Activated CD4-positive, alpha-beta T cell treated with anti-CD3 and anti-CD28 coated beads, Interleukin-2, amount 50 U/mL, for 48 hours (primary cell): ENCODE measurements around the gene LTB4R2.
A peak's percentile ranks its signal among the peaks of the same experiment; 100 is the strongest.

Experiments
- DNase-seq, 2 experiments: peaks; one replicate each; pipeline ENCODE4 v3.0.0-alpha.2; 2020

The LTB4R2 gene, protein sequence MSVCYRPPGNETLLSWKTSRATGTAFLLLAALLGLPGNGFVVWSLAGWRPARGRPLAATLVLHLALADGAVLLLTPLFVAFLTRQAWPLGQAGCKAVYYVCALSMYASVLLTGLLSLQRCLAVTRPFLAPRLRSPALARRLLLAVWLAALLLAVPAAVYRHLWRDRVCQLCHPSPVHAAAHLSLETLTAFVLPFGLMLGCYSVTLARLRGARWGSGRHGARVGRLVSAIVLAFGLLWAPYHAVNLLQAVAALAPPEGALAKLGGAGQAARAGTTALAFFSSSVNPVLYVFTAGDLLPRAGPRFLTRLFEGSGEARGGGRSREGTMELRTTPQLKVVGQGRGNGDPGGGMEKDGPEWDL

DNA sequence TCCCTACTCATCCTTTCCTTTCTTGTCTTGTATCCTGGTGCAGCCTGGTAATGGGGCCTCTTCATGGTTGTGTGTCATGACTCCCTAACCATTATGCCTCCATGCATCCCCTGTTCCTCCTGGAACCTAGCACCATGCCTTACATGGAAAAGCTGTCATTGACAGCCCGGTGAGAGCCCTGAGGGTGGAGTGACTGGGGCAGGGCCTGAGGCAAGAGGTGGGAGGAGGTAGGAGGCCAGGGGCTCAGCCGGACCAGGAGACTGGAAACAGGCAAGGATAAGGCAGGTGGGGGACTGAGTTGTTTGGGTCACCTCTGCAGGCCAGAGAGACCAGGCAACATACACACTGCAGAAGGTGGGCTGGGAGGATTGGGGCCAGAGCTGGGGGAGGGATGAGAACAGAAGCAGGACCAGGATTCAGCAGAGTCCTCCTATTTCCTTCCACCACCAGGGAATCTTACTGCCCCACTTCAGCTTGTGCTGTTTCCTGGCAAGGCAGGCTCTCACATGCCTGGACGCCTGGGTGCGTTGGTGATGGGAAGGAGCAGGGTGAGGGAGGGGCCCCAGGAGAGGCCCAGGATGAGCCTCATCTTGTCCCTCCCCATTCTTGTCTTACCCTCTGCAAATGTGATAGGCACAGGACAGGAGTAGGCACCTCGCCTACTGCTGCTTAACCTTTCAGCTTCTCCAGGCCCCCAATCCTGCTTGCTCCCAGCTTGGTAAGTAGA lies at the start of gene LTB4R2:
TSS of gene LTB4R2 (plus strand) at position 603 of the 727 bp plus-strand sequence. CDS start 525 bp downstream, outside the sequence.
- DNase-seq: no peak

DNA sequence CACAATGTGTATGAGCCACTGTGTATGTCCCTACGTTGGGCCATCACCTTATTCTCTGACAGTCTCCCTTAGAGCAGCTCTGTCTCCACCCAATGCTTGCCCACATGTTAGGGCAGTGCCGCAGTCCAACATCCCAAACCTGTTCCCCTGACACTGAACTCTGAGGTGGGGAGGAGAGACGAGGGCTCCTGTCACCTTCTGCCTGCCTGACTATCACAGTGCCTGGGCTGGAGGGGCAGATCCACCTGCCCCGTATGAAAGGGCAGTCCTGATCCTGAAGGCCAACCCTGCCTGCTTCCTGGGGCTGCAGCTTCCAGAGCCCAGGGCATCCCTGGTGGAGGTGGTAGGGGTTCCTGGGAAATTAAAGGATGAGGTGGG lies 49.2 kb upstream of the LTB4R2 start:
- no peak for DNase-seq

DNA sequence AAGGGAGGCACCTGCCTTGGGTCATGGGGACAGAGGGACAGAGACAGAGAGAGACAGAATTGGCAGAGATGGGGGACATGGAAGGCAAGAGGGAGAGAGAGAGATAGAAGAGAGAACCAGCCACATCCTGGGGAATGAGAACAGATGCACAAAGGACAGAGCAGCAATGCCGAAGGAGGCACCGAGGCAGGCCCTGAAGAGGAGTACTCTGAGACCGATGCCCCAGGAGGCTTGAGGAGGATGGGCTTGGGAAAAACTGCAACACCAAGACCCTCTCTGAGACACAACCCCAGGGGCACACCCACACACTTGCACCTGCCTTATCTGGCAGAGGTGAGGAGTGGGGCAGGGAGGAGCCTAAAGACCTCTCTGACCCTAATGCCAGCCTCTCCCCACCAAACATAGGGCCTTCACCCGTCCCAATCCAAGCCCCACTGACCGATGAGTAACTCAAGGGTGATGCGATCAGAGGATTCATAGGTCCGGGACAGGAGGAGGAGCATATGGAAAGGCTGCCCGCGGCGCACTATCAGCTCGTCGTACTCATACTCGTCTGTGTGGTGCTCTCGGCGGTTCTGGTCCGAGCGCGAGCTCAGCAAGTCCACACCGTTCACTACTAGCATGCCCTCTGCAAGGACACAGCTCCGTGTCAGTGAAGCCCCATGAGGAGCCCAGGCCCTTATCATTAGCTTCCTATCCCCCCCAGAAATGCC lies 48.5 kb upstream of the LTB4R2 start:
- DNase-seq: no peak

DNA sequence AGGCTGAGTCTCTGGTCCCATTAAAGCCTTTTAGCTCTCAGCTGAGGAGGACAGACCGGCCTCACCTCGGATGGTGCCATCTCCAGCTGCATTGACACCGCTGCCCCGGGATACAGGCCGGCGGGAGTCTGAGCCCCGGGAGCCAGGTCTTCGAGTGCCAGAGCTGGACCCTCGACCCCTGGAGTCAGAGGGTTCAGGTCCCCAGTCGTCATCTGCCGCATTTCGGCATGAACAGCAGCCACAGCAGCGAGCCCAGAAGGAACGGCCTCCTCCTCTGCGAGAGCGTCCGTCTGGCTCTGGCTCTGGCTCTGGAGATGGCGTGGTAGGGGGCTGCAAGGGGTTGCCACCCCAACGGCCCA lies 48.0 kb upstream of the LTB4R2 start:
- no peak for DNase-seq

DNA sequence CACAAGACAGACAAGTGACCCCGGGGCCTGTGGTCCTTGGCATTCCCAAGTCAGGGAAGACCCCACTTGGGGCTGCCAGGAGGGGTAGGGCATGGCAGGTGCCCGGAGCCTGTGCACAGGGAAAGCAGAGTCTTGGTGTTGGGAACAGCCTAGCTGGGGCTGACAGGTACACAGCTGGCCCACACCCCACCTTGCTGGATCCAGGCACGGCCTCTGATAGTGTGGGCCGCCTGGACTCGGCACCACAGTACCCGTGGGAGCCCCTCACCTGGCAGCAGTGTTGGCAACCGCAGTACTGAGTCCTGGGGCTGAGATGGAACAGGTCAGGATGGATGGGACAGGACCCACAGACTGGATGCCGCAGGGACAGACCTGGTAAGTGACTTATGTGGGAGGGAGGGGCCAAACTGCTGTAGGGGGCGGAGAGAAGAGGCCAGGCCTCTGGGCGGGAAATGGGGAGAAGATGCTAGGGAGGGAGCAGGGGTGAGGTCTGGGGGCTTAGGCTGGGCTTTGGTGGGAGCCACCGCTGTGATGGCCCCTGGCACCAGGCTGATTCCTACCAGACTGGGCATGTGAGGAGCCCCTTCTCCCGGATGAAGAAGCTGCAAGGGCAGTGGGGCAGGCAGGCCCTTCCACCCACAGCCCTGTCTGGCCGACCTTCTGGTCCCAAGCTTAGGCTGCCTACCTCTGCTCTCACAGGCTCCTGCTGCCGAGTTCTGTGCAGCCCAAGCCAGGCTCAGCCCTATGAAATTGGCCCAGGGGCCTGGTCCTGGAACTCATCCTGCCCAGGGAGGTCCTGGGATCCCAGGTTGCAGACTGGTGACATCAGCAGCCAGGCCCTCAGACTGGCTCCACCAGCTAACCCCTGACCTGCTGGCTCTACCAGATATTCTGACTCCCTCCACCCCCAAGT lies 46.9 kb upstream of the LTB4R2 start, which contains the start of gene TGM1:
TSS of gene TGM1 (minus strand) at position 357 of the 913 bp plus-strand sequence. CDS start 825 bp downstream, outside the sequence.
- no peak for DNase-seq

DNA sequence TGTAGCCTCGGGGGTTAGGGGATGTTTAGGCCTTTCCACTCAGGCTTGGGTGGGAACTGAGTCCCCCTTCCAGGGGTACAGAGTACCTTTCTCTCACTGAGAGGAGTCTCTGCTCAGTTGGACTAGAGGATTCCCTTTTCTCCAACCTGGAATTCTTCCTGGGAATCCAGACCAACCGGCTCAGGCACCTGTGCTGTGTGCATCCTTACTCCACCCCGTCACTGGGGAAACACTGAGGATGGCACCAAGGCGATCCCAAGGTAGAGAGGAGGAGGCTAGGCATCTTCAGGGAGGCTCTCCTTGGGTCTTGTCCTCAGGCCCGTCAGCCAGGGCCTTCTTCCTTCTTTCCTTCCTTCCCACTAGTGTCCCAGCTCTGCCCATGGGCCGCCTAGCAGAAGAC lies 46.1 kb upstream of the LTB4R2 start:
- DNase-seq: no peak

DNA sequence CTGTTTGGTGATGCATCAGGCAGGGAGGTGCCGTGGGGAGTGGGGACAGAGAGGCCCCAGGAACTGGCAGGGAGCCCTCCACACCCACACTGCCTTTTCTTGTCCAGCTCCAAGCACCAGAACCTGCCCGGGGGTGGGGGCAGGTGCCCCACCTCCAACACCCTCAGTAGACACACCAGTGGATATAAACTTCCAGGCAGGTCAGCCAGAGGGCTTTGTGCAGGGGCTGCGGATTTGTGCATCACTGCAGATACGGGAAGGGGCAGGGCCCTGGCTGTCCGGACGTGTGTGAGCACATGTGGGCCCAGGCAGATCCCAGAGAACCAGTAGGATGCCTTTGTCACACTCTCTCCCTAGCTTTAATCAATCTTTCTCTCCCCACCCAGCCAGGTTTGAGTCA lies 45.6 kb upstream of the LTB4R2 start:
- DNase-seq: no peak

DNA sequence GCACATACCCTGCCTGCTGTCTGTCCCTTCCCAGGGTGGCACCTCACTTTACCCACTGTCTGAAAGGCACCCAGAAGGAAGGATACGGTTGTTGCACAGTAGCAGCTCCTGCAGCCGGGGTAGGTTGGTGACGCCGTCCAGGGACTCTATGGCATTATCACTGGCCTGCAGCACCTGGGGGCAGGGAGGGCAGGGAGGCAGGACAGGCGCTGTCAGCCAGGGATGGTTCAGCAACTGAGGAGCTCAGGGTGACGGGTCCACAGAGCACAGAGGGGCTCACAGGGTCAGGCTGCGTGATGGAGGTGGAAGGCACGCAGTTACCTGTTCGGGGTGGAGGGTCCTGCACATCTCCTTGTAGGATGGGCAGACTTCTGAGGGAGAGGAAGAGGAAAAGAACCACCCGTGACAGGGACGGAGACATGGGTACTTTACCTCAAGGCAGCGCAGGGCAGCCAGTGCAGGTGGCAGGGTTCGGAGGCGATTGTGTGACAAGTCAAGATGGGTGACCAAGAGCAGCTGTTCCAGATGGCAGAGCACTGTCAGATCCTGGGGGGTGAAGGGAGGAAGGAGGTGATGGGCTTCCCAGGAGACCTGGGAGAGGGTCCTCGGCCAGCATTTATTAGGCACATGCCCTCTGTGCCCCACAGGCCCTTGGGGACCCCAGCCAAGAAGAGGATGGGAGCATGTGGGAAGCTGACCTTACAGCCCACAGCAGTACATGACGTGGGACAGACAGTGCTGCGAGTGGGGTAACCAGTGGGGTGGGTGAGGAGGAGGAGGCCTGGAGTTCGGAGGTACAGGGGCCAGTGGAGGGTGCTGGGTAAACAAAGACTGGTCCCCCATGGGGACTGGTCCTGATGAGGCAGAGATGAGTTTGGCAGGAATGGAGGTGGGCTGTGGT lies 43.3 kb upstream of the LTB4R2 start:
- DNase-seq: no peak

DNA sequence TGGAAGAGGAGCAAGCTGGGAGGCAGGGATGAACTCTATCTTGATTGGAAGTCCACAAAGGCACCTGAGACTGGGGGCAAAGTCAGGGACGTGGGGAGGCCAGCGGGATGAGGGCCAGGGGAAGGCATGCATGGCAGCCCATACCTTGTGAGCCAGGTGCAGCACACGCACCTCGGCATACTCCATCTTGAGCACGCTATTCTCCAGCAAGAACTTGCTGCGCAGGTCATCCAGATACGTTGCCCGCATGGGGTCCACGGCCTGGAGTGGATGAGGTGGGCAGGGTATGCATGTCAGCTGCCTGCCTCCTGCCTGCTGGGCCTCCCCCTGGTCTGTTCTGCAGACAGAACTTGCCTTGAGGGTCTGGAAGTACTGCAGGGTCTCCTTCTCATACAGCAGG lies 42.4 kb upstream of the LTB4R2 start:
- no peak for DNase-seq

DNA sequence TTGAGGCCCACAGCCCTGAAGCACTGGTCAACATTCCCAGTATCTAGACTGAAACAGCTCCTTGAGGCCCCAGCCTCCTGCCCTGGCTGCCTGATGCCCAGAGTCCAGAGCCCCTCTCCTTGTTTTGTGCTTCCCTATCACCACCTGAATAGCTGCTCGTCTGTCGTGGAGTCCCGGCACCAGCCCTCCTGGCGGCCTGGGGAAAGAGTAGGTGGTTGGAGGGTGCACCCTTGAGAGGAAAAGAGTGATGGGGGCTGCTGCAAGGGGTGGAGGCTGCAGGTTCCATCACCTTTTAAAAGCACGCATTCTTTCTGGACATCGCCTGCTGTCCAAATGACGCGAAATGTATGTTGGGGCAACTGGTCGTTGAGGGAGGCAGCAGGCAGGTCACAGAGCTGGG lies 41.7 kb upstream of the LTB4R2 start:
- DNase-seq: no peak

DNA sequence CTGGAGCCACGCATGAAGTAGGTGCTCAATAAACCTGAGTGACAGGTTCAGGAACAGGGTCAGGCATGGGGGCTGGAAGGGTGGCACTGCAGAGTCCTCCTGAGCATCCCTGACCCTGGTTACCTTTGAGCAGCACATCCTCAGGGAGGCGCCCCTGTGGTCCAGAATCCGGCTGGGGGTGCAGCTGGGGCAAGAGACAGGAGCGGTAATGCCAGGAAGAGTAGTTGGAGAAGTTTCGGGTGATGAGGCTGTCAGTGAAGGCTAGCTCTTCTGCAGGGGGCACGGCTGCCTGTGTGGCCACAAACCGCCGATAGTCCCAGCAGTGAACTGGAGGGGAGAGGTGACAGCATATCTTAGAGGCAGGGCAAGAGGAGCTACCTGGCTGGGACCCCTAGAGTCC lies 40.6 kb upstream of the LTB4R2 start:
- DNase-seq: no peak

DNA sequence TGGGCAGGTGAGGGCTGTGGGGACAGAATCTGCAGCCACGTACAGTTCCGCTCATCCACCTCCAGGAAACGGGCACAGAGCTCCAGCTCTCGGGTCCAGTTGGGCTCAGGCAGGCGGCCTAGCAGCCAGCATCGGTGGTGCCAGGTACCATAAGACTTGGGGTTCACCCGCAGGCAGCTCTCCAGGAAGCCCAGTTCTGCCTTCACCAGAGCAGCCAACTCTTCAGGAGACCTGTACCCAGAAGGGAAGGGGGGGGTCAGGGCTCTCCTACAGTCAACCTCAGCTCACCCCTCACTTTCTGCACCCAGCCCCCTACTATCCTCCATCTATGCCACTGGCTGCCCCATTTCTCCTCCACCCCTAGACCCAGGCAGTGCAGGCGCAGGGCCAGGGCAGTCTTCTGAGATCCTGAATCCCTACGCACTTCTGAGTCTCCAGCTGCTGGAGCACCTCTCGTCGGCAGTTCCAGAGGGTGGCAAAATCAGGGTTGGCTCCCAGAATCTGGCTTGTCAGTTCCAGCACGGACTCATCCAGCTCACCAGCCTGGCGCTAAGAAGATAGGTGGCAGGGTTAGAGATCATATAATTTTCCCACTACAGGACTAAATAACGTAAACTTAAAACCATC lies 39.9 kb upstream of the LTB4R2 start:
- DNase-seq: no peak

DNA sequence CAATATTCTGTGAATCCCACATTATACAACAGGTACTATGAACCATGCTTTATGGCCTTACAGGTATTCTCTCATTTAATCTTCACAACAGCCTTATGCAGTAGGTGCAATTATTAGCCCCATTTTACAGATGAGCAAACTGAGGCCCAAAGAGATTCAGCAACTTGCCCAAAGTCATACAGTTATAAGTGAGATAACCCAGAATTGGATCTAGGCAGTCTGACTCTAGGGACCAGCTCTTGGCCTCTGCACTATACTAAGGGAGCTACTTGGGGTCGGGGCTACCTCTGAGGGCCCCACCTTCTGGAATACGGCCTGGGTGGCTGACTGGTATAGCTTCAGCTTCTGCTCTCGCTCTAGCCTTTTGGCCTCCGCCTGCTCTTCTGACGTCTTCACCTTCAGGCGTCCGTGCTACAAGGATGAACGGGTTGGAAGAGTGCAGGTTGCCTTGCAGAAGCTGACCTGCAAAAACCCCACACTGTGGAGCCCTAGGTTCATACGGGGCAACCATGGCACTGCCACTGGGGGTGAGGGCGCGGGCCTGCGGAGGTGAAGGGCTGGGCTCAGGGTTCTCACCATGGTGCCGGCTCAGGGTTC lies 39.3 kb upstream of the LTB4R2 start:
- no peak for DNase-seq

DNA sequence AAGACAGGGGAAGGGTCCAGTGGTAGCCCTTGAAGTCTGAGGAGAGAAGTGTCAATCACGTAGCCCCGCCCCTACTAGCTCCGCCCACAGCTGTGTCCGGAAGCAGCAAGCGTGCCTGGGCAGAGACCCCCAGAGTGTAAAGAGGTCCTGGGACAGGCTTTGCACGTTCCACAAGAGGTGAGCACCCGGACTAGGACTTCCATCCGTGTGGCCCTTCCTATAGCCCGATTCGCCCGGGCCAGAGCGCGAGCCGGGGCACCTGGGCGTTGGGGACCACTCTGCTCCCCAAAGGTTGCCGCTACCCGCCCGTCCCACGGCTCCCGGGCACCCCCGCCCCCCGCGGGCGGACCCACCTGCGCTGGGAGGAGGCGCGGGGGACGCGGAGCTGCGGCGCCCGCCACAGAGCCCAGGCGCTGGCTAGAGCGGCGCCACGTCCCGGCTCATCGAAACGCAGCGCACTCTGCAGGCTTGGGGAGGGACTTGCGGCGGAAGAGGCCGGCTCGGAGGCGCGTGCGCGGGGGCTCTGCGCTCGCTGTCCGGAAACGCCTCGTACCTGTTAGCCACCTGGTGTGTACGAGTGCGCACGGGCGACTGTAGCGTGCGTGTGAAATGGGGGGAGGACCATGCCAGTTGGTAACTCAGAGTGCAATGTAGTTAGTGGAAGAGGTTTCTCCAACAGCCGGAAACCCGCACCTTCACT lies 38.7 kb upstream of the LTB4R2 start, which contains the start of gene RABGGTA:
TSS of gene RABGGTA (minus strand) at position 464 of the 700 bp plus-strand sequence. CDS start 482 bp downstream, outside the sequence.
- peak; percentile 85 to 88 for DNase-seq

DNA sequence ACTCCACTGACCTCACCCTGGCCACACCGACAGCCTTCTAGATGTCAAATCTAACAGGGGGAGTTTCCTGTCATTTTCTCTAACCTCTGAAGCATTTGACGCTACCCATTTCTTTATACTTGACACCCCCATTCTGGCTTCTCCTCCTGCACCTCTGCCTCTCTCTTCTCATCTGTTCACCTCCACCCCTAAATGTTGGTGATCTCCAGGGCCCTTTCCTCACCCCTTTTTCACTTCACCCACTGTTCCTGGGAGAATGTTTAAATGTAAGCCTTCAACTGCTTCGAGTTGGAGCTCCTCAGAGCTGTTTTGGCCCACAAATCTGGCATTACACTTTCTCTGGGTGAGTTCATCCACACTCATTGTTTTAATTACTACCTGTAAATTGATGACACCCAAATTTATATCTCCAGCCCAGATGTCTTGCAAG lies 38.1 kb upstream of the LTB4R2 start:
- no peak for DNase-seq

DNA sequence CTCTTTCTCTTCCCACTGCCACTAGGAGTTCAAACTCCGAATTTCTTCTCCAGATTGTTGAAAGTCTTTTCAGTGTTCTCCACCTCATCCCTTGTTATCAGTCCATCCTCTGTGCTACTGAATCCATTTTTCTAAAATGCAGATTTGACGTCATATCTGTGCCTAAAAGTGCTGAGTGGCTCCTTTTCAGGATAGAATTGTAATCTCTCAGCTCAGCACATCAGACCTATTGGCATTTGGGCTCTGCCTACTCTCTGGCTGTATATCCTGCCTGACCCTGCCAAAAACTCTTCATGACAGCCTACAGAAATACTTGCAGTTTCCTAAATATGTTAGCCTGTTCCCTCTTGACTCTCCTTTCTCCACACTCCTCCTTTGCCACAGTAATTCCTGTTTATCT lies 37.5 kb upstream of the LTB4R2 start:
- no peak for DNase-seq

DNA sequence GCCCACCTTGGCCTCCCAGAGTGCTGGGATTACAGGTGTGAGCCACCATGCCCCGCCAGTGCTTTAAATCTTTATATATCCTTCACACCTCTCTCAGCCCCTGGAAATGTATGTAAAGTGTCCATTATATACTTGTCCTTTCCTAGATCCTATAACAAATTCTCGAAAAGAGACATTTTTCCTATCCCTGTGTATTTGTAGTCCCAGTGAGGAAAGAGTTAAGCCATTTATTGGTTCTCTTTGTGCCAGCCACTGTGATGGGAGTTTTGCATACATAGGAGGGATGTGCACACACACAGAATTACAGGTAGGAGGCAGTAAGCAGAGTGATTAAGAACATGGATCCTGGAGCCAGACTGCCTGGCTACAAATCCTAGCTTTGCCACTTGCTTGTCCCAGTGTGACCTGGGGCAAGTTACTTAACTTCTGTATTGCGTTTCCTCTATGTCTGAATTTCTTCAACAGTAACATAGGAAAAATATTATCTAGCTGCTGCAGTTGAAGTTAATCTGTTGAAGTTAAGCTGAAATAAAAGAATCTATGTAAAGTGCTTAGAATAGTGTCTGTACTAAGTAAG lies 36.4 kb upstream of the LTB4R2 start:
- DNase-seq: no peak

DNA sequence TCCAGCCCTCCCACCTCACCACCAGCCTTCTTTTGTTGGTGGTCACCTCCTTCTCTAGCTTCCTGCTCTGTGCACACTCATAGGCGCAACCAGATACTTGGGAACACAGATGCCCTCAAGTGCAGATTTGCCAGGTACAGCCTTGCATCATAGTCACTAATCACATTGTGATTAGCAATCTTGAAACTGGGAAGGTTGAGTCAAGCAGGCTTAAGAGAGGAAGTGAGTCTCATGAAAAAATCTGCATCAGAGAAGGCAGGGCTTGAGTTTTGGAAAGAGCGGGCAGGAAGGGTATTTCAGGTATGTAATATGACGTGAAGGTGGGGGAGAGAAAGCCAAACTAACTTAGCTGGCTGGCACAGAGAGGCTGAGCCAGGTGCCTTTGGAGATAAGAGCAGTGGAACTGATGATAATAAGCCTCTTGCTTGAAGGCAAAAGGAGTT lies 35.8 kb upstream of the LTB4R2 start:
- peak; percentile 47 to 53 for DNase-seq

DNA sequence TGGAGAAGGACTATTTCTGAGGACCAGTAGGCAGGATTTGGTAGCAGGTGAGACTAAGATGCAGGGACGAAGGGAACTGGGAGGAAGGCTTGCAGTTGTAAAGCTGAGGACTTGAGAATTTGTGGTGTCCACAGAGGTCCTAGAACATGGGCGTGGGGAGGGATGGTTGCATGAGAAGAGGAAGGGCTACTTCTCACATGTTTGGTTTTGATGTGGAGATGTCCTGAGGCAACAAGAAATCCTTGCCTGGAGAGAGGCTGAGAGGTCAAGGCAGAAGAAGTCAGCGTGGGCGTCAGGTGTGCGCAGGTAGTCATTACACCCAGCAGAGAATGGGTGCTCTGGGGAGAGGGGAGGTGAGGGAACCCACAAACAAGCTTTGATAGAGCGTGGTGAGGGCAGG lies 32.9 kb upstream of the LTB4R2 start:
- DNase-seq: no peak
